Measurements from ENCODE around the gene PLK3. TPM values are rescaled to one million over a fixed set of nuclear protein-coding genes. Genes with fewer than 3 reads are reported as not detected.

The PLK3 gene
- total and polyA plus RNA-seq, 2 donors (not counting 3 experiments of a cell fraction or from before 2014, with no cell fraction given): 55.0 to 66.7 TPM

GRCh38 chr1:44801491-44802305, 1.5 kb downstream of the PLK3 start:
- Histone ChIP-seq H3K4me1 (ENCODE audit: control insufficient read depth, extremely low read depth, insufficient read depth, low read length) (peaks cover 32% of the 10 kb centered on the region), H3K79me2 (ENCODE audit: control insufficient read depth, insufficient read depth, low read length) (peaks cover 46% of the 10 kb centered on the region), H3K36me3 (ENCODE audit: control insufficient read depth in 2 of 2, extremely low read depth in 1 of 2, insufficient read depth in 2 of 2, low read length in 2 of 2) (peaks cover 4 to 30% of the 10 kb centered on the region in 2 experiments), H3K4me3 (replicated peaks in 1 of 3; ENCODE audit: insufficient read depth in 1 of 3, low read depth in 1 of 3, low read length in 3 of 3) (peak overlapping the region; percentile 3 to 69 (median 41)), H4K20me1 (replicated peaks; ENCODE audit: control insufficient read depth, extremely low read depth, insufficient read depth, low read length) (no peaks in the 10 kb centered on the region), H3K4me2 (ENCODE audit: insufficient read depth, low read length) (peak overlapping the region; percentile 92), H3K9me1 (replicated peaks; ENCODE audit: control insufficient read depth, extremely low read depth, insufficient read depth, low read length) (no peaks in the 10 kb centered on the region), H3K27ac (ENCODE audit: insufficient read depth, low read depth, low read length) (no peak overlapping the region), H3K27me3 (ENCODE audit: control insufficient read depth in 2 of 2, insufficient read depth in 2 of 2, low read length in 2 of 2) (no peaks in the 10 kb centered on the region), H3K9me3 (replicated peaks; ENCODE audit: control insufficient read depth, insufficient read depth, low read length) (no peaks in the 10 kb centered on the region), H3K9ac (replicated peaks; ENCODE audit: extremely low read depth, insufficient read depth, low read length) (peak overlapping the region; percentile 47), H2AFZ (ENCODE audit: low read depth, low read length) (no peak overlapping the region)
- TF ChIP-seq POLR2AphosphoS5 (IDR thresholded peaks at IDR 0.05; ENCODE audit: insufficient read depth, low read depth, low read length) (no peak), POLR2A (IDR thresholded peaks at IDR 0.05; ENCODE audit: low read depth, low read length) (peak; percentile 29)
- no TSS peak for BruUV-seq (replicated peaks)
- CTCF ChIA-PET: interaction anchor here (1.0 to 3.5 kb wide), 5 partner anchors 8 to 26 kb away, joined by 3 to 57 read pairs (median 12); partner anchors contain the start of genes BTBD19 and RPS8
- intact Hi-C loops (cut with micrococcal nuclease) (loop anchor here (1.0 to 10.0 kb wide), 3 partner anchors 18 to 883 kb away; partner anchors contain the start of genes GPBP1L1, RPS8 and TMEM69), dilution Hi-C loops (cut with MboI; ENCODE audit: extremely low pct_ligation_motif_present, low sequenced_read_pairs) (no loop called here)
- POLR2A ChIA-PET: interaction anchor here (2.0 to 3.5 kb wide), 4 partner anchors 8 to 27 kb away, joined by 15 to 75 read pairs (median 33); partner anchors contain the start of genes BTBD19 and RPS8
- DNase-seq (ENCODE audit: low read depth, low spot score): peak; percentile 39
- no peak for FAIRE-seq

DNA sequence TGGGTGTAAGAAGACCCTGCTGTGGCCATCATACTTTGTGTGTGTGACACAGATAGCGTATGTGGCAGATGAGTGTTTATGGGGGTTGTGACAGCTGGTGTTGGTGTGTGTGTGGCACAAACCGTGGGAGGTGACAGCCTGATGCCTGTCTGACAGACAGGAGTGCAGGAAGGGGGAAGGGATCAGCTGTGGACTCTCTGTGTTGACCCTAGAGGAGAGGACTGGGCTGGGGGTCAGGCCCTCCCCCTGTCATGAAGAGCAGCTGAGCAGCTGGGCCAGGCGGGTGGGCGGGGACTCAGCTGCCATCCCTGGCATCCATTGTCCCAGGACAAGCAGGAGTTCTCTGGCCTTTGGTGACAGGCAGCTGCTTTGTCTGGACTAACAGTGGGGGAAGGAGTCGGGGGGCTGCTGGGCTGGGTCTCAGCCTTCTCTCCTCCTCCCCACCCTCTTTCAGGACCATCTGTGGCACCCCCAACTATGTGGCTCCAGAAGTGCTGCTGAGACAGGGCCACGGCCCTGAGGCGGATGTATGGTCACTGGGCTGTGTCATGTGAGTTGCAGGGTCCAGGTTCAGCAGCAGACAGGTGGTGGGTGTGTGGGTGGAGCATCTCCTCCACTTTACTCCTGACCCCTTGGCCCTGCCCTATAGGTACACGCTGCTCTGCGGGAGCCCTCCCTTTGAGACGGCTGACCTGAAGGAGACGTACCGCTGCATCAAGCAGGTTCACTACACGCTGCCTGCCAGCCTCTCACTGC, 2.3 kb downstream of the PLK3 start:
- ChIA-PET POLR2A (interaction anchor here (3.5 kb wide), 1 partner anchor 16 kb away, joined by 48 read pairs; no protein-coding TSS in a partner anchor), CTCF (interaction anchor here (1.0 kb wide), 1 partner anchor 9 kb away, joined by 3 read pairs; no protein-coding TSS in a partner anchor)
- no peaks in the 10 kb centered on the region for H4K20me1 ChIP-seq (replicated peaks; ENCODE audit: control insufficient read depth, extremely low read depth, insufficient read depth, low read length)
- FAIRE-seq (no peak), DNase-seq (ENCODE audit: low read depth, low spot score) (no peak)
- peaks cover 36% of the 10 kb centered on the region for H3K4me1 ChIP-seq (ENCODE audit: control insufficient read depth, extremely low read depth, insufficient read depth, low read length)
- H3K4me2 ChIP-seq (ENCODE audit: insufficient read depth, low read length): peak overlapping the region; percentile 92
- BruUV-seq (replicated peaks): no TSS peak
- no peaks in the 10 kb centered on the region for H3K9me1 ChIP-seq (replicated peaks; ENCODE audit: control insufficient read depth, extremely low read depth, insufficient read depth, low read length)
- intact Hi-C loops (cut with micrococcal nuclease) (loop anchor here (10.0 kb wide), 1 partner anchor 882 kb away; the partner anchor contains the start of genes GPBP1L1 and TMEM69), dilution Hi-C loops (cut with MboI; ENCODE audit: extremely low pct_ligation_motif_present, low sequenced_read_pairs) (no loop called here)
- H3K27me3 ChIP-seq (ENCODE audit: control insufficient read depth in 2 of 2, insufficient read depth in 2 of 2, low read length in 2 of 2): no peaks in the 10 kb centered on the region
- H3K4me3 ChIP-seq (replicated peaks in 1 of 3; ENCODE audit: insufficient read depth in 1 of 3, low read depth in 1 of 3, low read length in 3 of 3): peak overlapping the region in 2 of 3 experiments; percentile 41 to 69
- peak overlapping the region; percentile 12 for H3K27ac ChIP-seq (ENCODE audit: insufficient read depth, low read depth, low read length)
- no peak for TF ChIP-seq MYC (IDR thresholded peaks at IDR 0.05; ENCODE audit: low read depth, low read length)
- TF ChIP-seq POLR2AphosphoS5 (IDR thresholded peaks at IDR 0.05; ENCODE audit: insufficient read depth, low read depth, low read length): peak; percentile 15
- TF ChIP-seq POLR2A (IDR thresholded peaks at IDR 0.05; ENCODE audit: low read depth, low read length): peak; percentile 53
- peaks cover 4 to 32% of the 10 kb centered on the region in 2 experiments for H3K36me3 ChIP-seq (ENCODE audit: control insufficient read depth in 2 of 2, extremely low read depth in 1 of 2, insufficient read depth in 2 of 2, low read length in 2 of 2)
- no peaks in the 10 kb centered on the region for H3K9me3 ChIP-seq (replicated peaks; ENCODE audit: control insufficient read depth, insufficient read depth, low read length)
- peak overlapping the region; percentile 47 for H3K9ac ChIP-seq (replicated peaks; ENCODE audit: extremely low read depth, insufficient read depth, low read length)
- H3K79me2 ChIP-seq (ENCODE audit: control insufficient read depth, insufficient read depth, low read length): peaks cover 46% of the 10 kb centered on the region
- no peak overlapping the region for H2AFZ ChIP-seq (ENCODE audit: low read depth, low read length)
